MM.1S (cell line): ENCODE data around the gene ITCH.

Source experiments
- DNase-seq: peaks from one replicate; pipeline ENCODE4 v3.0.0-alpha.2; 2015
- H2AFZ ChIP-seq: fragments of 300-600 bp; sonication (generic); 2 replicates; pipeline ENCODE4 v1.6.0; 2016; ENCODE audit warnings: antibody characterized with exemption, low read length
- H3F3A ChIP-seq: fragments of 300-600 bp; sonication (generic); 2 replicates; pipeline ENCODE4 v1.6.1; 2016; ENCODE audit warnings: mild to moderate bottlenecking, antibody characterized with exemption, low read length, moderate library complexity, mixed read lengths; ENCODE audit not compliant: insufficient read depth
- H3K27ac ChIP-seq: fragments of 300-600 bp; sonication (generic); 2 replicates; pipeline ENCODE4 v1.5.1; 2016; ENCODE audit warnings: mild to moderate bottlenecking, low read length
- H3K27me3 ChIP-seq: fragments of 300-600 bp; sonication (generic); replicated peaks from 2 replicates; pipeline ENCODE4 v1.6.0; 2016; ENCODE audit warnings: low read length; ENCODE audit not compliant: insufficient read depth
- H3K36me3 ChIP-seq: fragments of 300-600 bp; sonication (generic); replicated peaks from 2 replicates; pipeline ENCODE4 v1.6.1; 2016; ENCODE audit warnings: mild to moderate bottlenecking, low read length, mixed read lengths; ENCODE audit not compliant: insufficient read depth
- H3K4me1 ChIP-seq: fragments of 300-600 bp; sonication (generic); 2 replicates; pipeline ENCODE4 v1.6.1; 2016; ENCODE audit warnings: low read length, mixed read lengths
- H3K4me2 ChIP-seq: fragments of 300-600 bp; sonication (generic); 2 replicates; pipeline ENCODE4 v1.6.0; 2016; ENCODE audit warnings: low read depth, low read length
- H3K4me3 ChIP-seq: fragments of 300-600 bp; sonication (generic); 2 replicates; pipeline ENCODE4 v1.5.1; 2016; ENCODE audit warnings: low read length, mixed read lengths
- H3K79me2 ChIP-seq: fragments of 300-600 bp; sonication (generic); 2 replicates; pipeline ENCODE4 v1.6.1; 2016; ENCODE audit warnings: mixed run types, low read length, mixed read lengths
- H3K9ac ChIP-seq: fragments of 300-600 bp; sonication (generic); 2 replicates; pipeline ENCODE4 v1.6.1; 2016; ENCODE audit warnings: low read length, mixed read lengths
- H3K9me2 ChIP-seq: fragments of 300-600 bp; sonication (generic); replicated peaks from 2 replicates; pipeline ENCODE4 v1.6.1; 2016; ENCODE audit warnings: mild to moderate bottlenecking, low read length, mixed read lengths; ENCODE audit not compliant: insufficient read depth
- H3K9me3 ChIP-seq: fragments of 300-600 bp; sonication (generic); replicated peaks from 2 replicates; pipeline ENCODE4 v1.6.1; 2016; ENCODE audit warnings: mild to moderate bottlenecking, low read length, mixed read lengths; ENCODE audit not compliant: insufficient read depth
- H4K20me1 ChIP-seq: fragments of 300-600 bp; sonication (generic); 2 replicates; pipeline ENCODE4 v1.6.1; 2016; ENCODE audit warnings: mild to moderate bottlenecking, low read length, moderate library complexity, mixed read lengths; ENCODE audit not compliant: insufficient read depth
- EZH2 ChIP-seq: fragments of 300-600 bp; sonication (generic); optimal IDR thresholded peaks from 2 replicates; pipeline ENCODE3; 2017; ENCODE audit warnings: low read depth, mild to moderate bottlenecking, antibody characterized with exemption, low read length, mixed read lengths
- EZH2phosphoT487 ChIP-seq: fragments of 300-600 bp; sonication (generic); IDR thresholded peaks from 2 replicates; pipeline ENCODE4 v1.6.1; 2018; ENCODE audit warnings: antibody characterized with exemption, low read length
- TF ChIP-seq, protein P1 (sequence below): fragments of 300-600 bp; sonication (generic); IDR thresholded peaks from 2 replicates; pipeline ENCODE4 v1.5.1; 2016; ENCODE audit warnings: antibody characterized with exemption, low read length, mixed read lengths

The ITCH gene

DNA sequence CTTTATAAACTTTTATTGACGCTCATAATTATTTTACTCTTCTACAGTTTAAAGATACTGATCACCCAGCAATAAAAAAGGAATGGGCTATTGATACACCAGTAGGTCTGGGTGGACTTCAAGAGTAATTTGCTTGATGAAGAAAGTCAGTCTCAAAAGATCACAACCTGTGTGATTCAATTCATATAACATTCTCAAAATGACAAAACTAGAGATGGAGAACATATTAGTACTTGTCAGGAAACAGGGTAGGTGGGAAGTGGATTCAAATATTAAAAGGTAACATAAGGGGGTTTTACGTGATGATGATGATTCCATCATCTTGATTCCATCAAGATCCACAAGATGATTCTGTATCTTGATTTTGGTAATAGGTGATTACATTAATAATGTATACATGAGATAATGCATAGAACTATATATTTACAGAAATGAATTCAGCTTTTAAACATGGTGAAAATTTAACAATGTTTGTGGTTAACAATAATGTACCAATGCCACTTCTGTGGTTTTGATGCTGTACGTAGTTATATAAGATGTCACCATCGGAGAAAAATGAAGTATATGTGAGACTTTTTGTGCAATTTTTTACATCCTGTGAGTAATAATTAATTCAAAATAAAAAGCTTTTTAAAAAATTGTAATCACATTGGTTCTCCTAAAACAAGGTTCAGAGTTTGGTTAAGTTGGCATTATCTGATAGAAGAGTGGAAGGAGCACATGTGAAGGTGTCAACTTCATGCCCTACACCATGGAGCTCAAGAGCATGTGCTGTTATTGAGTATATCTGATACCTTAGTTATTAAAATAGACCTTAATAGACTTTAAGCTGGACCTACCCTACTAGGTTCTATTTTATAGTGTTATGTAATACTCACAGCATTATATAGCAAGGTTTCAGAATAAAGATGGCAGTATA, 86.9 kb downstream of the ITCH start:
- Histone ChIP-seq H3K4me1 (no peaks in the 10 kb centered on the region), H2AFZ (no peak overlapping the region), H3K4me3 (no peak overlapping the region), H4K20me1 (no peaks in the 10 kb centered on the region), H3K27me3 (no peaks in the 10 kb centered on the region), H3K36me3 (peaks cover 15% of the 10 kb centered on the region), H3K79me2 (peaks cover 31% of the 10 kb centered on the region), H3K4me2 (no peak overlapping the region), H3K27ac (no peak overlapping the region), H3K9me3 (no peaks in the 10 kb centered on the region), H3K9ac (no peak overlapping the region), H3F3A (no peaks in the 10 kb centered on the region), H3K9me2 (no peaks in the 10 kb centered on the region)
- DNase-seq: no peak
- TF ChIP-seq EZH2 (no peak), EZH2phosphoT487 (no peak)
- TF ChIP-seq, protein P1, sequence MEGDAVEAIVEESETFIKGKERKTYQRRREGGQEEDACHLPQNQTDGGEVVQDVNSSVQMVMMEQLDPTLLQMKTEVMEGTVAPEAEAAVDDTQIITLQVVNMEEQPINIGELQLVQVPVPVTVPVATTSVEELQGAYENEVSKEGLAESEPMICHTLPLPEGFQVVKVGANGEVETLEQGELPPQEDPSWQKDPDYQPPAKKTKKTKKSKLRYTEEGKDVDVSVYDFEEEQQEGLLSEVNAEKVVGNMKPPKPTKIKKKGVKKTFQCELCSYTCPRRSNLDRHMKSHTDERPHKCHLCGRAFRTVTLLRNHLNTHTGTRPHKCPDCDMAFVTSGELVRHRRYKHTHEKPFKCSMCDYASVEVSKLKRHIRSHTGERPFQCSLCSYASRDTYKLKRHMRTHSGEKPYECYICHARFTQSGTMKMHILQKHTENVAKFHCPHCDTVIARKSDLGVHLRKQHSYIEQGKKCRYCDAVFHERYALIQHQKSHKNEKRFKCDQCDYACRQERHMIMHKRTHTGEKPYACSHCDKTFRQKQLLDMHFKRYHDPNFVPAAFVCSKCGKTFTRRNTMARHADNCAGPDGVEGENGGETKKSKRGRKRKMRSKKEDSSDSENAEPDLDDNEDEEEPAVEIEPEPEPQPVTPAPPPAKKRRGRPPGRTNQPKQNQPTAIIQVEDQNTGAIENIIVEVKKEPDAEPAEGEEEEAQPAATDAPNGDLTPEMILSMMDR: no peak

DNA sequence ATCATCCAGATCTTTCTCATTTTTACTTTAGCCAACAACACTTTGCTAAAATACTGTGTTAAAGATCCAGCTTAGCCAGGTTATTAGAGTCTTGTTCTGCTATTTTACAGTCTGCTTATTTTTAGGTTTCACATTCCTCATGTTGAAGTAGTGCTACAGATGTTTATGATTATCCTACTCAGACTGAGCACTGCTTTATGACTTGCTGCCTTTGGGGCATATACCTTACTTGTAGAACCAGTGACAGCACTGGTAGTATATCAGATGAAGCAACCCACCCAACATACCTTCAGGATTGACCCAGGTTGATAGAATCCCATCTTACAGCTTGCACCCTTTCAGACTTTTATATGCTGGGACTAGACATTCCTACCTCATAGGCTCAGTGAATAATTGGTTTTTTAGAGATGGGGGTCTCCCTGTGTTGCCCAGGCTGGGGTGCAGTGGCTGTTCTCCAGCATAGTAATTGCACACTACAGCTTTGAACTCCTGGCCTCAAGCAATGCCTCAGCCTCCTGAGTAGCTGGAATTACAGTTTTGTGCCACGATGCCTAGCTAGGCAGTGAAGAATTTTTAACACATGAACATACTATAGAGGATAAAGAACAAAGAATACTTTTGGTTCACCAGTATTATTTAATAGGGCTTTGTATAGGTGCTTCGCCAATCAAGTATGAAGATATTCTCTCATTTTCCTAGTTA, 89.4 kb downstream of the ITCH start:
- Histone ChIP-seq H3F3A (no peaks in the 10 kb centered on the region), H3K27me3 (no peaks in the 10 kb centered on the region), H3K4me2 (no peak overlapping the region), H3K79me2 (peaks cover 27% of the 10 kb centered on the region), H3K36me3 (peaks cover 13% of the 10 kb centered on the region; the same call in 1 of the 2 replicates), H2AFZ (no peak overlapping the region), H3K9me3 (no peaks in the 10 kb centered on the region), H3K9ac (no peak overlapping the region), H3K9me2 (no peaks in the 10 kb centered on the region), H4K20me1 (no peaks in the 10 kb centered on the region), H3K27ac (no peak overlapping the region), H3K4me3 (no peak overlapping the region), H3K4me1 (0 out of 2 replicates have a peak, but pooled peaks cover 3% of the 10 kb centered on the region)
- TF ChIP-seq, protein P1: no peak
- no peak for TF ChIP-seq EZH2phosphoT487
- no peak for TF ChIP-seq EZH2
- no peak for DNase-seq

DNA sequence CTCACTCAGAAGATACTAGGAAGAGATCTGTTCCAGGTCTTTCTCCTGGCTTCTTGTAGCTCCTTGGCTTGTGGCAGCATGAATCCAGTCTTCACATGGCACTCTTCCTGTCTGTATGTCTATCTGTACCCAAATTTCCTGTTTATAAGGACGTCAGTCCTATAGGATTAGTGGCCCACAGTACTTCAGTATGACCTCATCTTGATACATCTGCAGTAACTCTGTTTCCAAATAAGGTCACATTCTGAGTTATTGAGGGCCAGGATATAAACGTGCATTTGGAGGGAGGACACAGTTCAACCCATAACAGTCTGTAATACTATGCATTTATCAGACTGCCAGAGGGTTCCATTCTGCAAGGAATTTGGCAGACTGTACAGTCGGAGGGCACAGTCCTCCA, 95.6 kb downstream of the ITCH start:
- Histone ChIP-seq H3K4me1 (0 out of 2 replicates have a peak, but pooled peaks cover 6% of the 10 kb centered on the region), H2AFZ (no peak overlapping the region), H3K9me3 (no peaks in the 10 kb centered on the region), H3K4me3 (no peak overlapping the region), H3F3A (no peaks in the 10 kb centered on the region), H3K27ac (no peak overlapping the region), H4K20me1 (no peaks in the 10 kb centered on the region), H3K36me3 (peaks cover 6% of the 10 kb centered on the region; the same call in 1 of the 2 replicates), H3K9me2 (no peaks in the 10 kb centered on the region), H3K9ac (no peak overlapping the region), H3K4me2 (no peak overlapping the region), H3K27me3 (no peaks in the 10 kb centered on the region), H3K79me2 (peaks cover 24% of the 10 kb centered on the region)
- no peak for DNase-seq
- no peak for TF ChIP-seq EZH2
- TF ChIP-seq, protein P1: no peak
